GM12891 (cell line): ENCODE data around the gene TENM3.

ENCODE experiments used
- PAX5 ChIP-seq: IDR thresholded peaks from 2 replicates; pipeline ENCODE4 v1.6.1; 2011; ENCODE audit warnings: low read length, moderate library complexity, mild to moderate bottlenecking; ENCODE audit not compliant: insufficient read depth, severe bottlenecking
- POLR2A ChIP-seq: IDR thresholded peaks from 2 replicates; pipeline ENCODE4 v1.6.1; 2011; ENCODE audit warnings: low read depth, low read length, control low read depth
- POLR2AphosphoS5 ChIP-seq: IDR thresholded peaks from 2 replicates; pipeline ENCODE4 v1.6.1; 2011; ENCODE audit warnings: low read depth, low read length, control low read depth
- POU2F2 ChIP-seq: IDR thresholded peaks from 2 replicates; pipeline ENCODE4 v1.6.1; 2011; ENCODE audit warnings: low read depth, mild to moderate bottlenecking, control low read depth, low read length, moderate library complexity
- SPI1 ChIP-seq: IDR thresholded peaks from 2 replicates; pipeline ENCODE4 v1.6.1; 2011; ENCODE audit warnings: low read depth, low read length, control low read depth
- TAF1 ChIP-seq: IDR thresholded peaks from 2 replicates; pipeline ENCODE4 v1.6.1; 2011; ENCODE audit warnings: low read depth, low read length, control low read depth

- TF ChIP-seq POLR2A (no peak), TAF1 (no peak), POLR2AphosphoS5 (no peak), POU2F2 (no peak), PAX5 (no peak), SPI1 (no peak)
Measured at GRCh38 chr4:182704077-182704476, 460.9 kb downstream of the TENM3 start.
